Cardiac muscle cell (in vitro differentiated cells and primary cell): ENCODE measurements around the gene TEX38. TPM values are rescaled to one million over a fixed set of nuclear protein-coding genes. Genes with fewer than 3 reads are reported as not detected.
A peak's percentile ranks its signal among the peaks of the same experiment; 100 is the strongest.

ENCODE experiments used
- DNase-seq, 2 donors: peaks; one replicate each; pipeline versions ENCODE4 v3.0.0 to v3.0.0-alpha.2; 2010 to 2017; ENCODE audit warnings: low read depth in 1 of 2, low spot score in 1 of 2
- H3K27ac ChIP-seq: fragments of 200-600 bp; sonication (generic); 2 replicates; pipeline ENCODE4 v1.5.1; 2016
- H3K27me3 ChIP-seq: fragments of 200-600 bp; sonication (generic); 2 replicates; pipeline ENCODE4 v1.6.0; 2016; ENCODE audit warnings: control low read depth
- H3K36me3 ChIP-seq: fragments of 200-600 bp; sonication (generic); 2 replicates; pipeline ENCODE4 v1.5.1; 2016; ENCODE audit warnings: control low read depth
- H3K4me1 ChIP-seq: fragments of 200-600 bp; sonication (generic); 2 replicates; pipeline ENCODE4 v1.8.1; 2017; ENCODE audit warnings: low read depth, mild to moderate bottlenecking, mixed run types
- H3K4me3 ChIP-seq: fragments of 200-600 bp; sonication (generic); 2 replicates; pipeline ENCODE4 v1.5.1; 2016; ENCODE audit warnings: mild to moderate bottlenecking
- H3K9me3 ChIP-seq: fragments of 200-600 bp; sonication (generic); 2 replicates; pipeline ENCODE4 v1.5.1; 2017; ENCODE audit warnings: low read depth, mild to moderate bottlenecking, control low read depth
- CTCF ChIP-seq: IDR thresholded peaks from 2 replicates; pipeline ENCODE4 v1.5.1; 2012; ENCODE audit warnings: low read depth, mild to moderate bottlenecking, low read length
- polyA plus RNA-seq: library from polyadenylated mRNA; unstranded; fragments of >200 nt; fragmentation: Nextera tagmentation; extraction: Ambion mirVana; gene quantifications from 2 replicates; pipeline ENCODE4 v1.2.1, GENCODE V29; 2016
- total RNA-seq: library from RNA; depleted of rRNA; stranded (reverse); fragments of >200 nt; gene quantifications from 2 replicates; pipeline ENCODE4 v1.2.3, GENCODE V29; 2016

TEX38 gene
- total and polyA plus RNA-seq, 2 experiments from 2014 or later = 1.2 to 1.4 TPM

GRCh38 chr1:46643368-46643775 is 28.3 kb upstream of the TEX38 start:
- DNase-seq = peak in 1 of 2 donors; percentile 82
- no peak for TF ChIP-seq CTCF

GRCh38 chr1:46645815-46646214 is 25.8 kb upstream of the TEX38 start:
- DNase-seq = no peak
- Histone ChIP-seq H3K36me3 (peaks cover 11% of the 10 kb centered on the region), H3K27ac (no peak overlapping the region), H3K9me3 (no peaks in the 10 kb centered on the region), H3K4me1 (no peaks in the 10 kb centered on the region), H3K27me3 (no peaks in the 10 kb centered on the region), H3K4me3 (no peak overlapping the region)
- TF ChIP-seq CTCF = no peak

More at GRCh38 chr1:46643368-46643775, 28.3 kb upstream of the TEX38 start:
- Histone ChIP-seq H3K9me3 (no peaks in the 10 kb centered on the region), H3K36me3 (peaks cover 13% of the 10 kb centered on the region), H3K27me3 (no peaks in the 10 kb centered on the region), H3K27ac (no peak overlapping the region), H3K4me1 (no peaks in the 10 kb centered on the region), H3K4me3 (no peak overlapping the region)

GRCh38 chr1:46646331-46646730 is 25.3 kb upstream of the TEX38 start:
- Histone ChIP-seq H3K27me3 (no peaks in the 10 kb centered on the region), H3K4me3 (no peak overlapping the region), H3K27ac (no peak overlapping the region), H3K36me3 (peaks cover 11% of the 10 kb centered on the region), H3K4me1 (no peaks in the 10 kb centered on the region), H3K9me3 (no peaks in the 10 kb centered on the region)
- no peak for TF ChIP-seq CTCF
- no peak for DNase-seq

DNA sequence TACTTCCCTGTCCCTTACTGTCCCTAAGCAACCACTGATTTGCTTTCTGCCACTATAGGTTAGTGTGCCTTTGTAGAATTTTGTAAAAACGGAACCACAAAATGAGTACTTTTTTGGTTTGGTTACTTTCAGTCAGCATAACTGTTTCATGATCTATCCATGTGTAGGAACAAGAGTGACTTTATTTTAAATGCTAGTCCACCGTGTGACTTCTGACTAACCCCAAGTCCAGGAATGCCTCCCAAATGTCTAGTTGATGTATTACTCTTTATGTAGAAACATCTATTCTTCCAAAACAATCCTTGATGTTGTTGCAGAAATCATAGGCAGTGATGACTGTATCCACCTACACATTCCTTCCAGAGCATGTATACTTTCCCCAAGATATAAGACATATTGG is 24.8 kb upstream of the TEX38 start:
- H3K36me3 ChIP-seq = peaks cover 11% of the 10 kb centered on the region
- no peaks in the 10 kb centered on the region for H3K4me1 ChIP-seq
- no peaks in the 10 kb centered on the region for H3K27me3 ChIP-seq
- no peak for DNase-seq
- H3K4me3 ChIP-seq = no peak overlapping the region
- H3K9me3 ChIP-seq = no peaks in the 10 kb centered on the region
- TF ChIP-seq CTCF = no peak
- no peak overlapping the region for H3K27ac ChIP-seq

GRCh38 chr1:46647611-46648010 is 24.0 kb upstream of the TEX38 start:
- Histone ChIP-seq H3K4me3 (no peak overlapping the region), H3K36me3 (peaks cover 16% of the 10 kb centered on the region), H3K9me3 (no peaks in the 10 kb centered on the region), H3K4me1 (no peaks in the 10 kb centered on the region), H3K27ac (no peak overlapping the region), H3K27me3 (no peaks in the 10 kb centered on the region)
- DNase-seq = no peak
- TF ChIP-seq CTCF = no peak

GRCh38 chr1:46649764-46650163 is 21.9 kb upstream of the TEX38 start:
- no peak for TF ChIP-seq CTCF
- Histone ChIP-seq H3K4me3 (no peak overlapping the region), H3K36me3 (peaks cover 5% of the 10 kb centered on the region), H3K27me3 (no peaks in the 10 kb centered on the region), H3K4me1 (no peaks in the 10 kb centered on the region), H3K27ac (no peak overlapping the region), H3K9me3 (no peaks in the 10 kb centered on the region)
- DNase-seq = no peak
